ENCODE measurements around the gene ADIPOQ. TPM values are rescaled to one million over a fixed set of nuclear protein-coding genes. Genes with fewer than 3 reads are reported as not detected.
"Not testable (repeated sequence)": the region's sequence is repeated elsewhere in the genome, so short reads cannot be mapped to it uniquely, and the experiment has no call there.

ADIPOQ gene
- total RNA-seq, 1 experiment from 2014 or later = not detected

- no TSS peak for BruUV-seq (replicated peaks)
- intact Hi-C loops (cut with micrococcal nuclease; ENCODE audit: unreplicated experiment) (no loop called here), in situ Hi-C loops (cut with HindIII; ENCODE audit: low pct_unique_long_range_greater_than_20kb, low sequenced_read_pairs) (no loop called here)
Measured at GRCh38 chr3:186857743-186858142, 15.2 kb downstream of the ADIPOQ start.

GRCh38 chr3:186865215-186865853, 22.8 kb downstream of the ADIPOQ start:
- H3K36me3 ChIP-seq (ENCODE audit: control insufficient read depth, insufficient read depth, low read length); H3K27ac ChIP-seq (ENCODE audit: low read length); CTCF ChIA-PET; intact Hi-C loops (cut with micrococcal nuclease; ENCODE audit: unreplicated experiment); H3K27me3 ChIP-seq (ENCODE audit: control insufficient read depth, insufficient read depth, low read length); ATAC-seq; H3K4me3 ChIP-seq (ENCODE audit: low read depth in 2 of 2, low read length in 2 of 2); H3K9me3 ChIP-seq (ENCODE audit: control insufficient read depth, insufficient read depth, low read depth, low read length); DNase-seq (ENCODE audit: low read depth, low spot score); BruUV-seq (replicated peaks); H3K4me1 ChIP-seq (ENCODE audit: control insufficient read depth, insufficient read depth, low read length); POLR2A ChIA-PET; in situ Hi-C loops (cut with HindIII; ENCODE audit: low pct_unique_long_range_greater_than_20kb, low sequenced_read_pairs): not testable (repeated sequence)

More at GRCh38 chr3:186857743-186858142, 15.2 kb downstream of the ADIPOQ start:
- no peak for DNase-seq (ENCODE audit: low read depth, low spot score)
- Histone ChIP-seq H3K4me3 (ENCODE audit: low read depth in 2 of 2, low read length in 2 of 2) (no peak overlapping the region), H3K27ac (ENCODE audit: low read length) (no peak overlapping the region), H3K9me3 (ENCODE audit: control insufficient read depth, insufficient read depth, low read depth, low read length) (no peaks in the 10 kb centered on the region), H3K36me3 (ENCODE audit: control insufficient read depth, insufficient read depth, low read length) (no peaks in the 10 kb centered on the region), H3K27me3 (ENCODE audit: control insufficient read depth, insufficient read depth, low read length) (no peaks in the 10 kb centered on the region), H3K4me1 (ENCODE audit: control insufficient read depth, insufficient read depth, low read length) (no peaks in the 10 kb centered on the region; the same call in 1 of the 2 replicates)
- POLR2A ChIA-PET = no interaction called here
- no peak for ATAC-seq
- no peak for TF ChIP-seq SIN3A (IDR thresholded peaks at IDR 0.05; ENCODE audit: borderline replicate concordance, insufficient read depth, low read depth, low read length)
- no peak for TF ChIP-seq TCF7L2 (IDR thresholded peaks at IDR 0.05; ENCODE audit: low read depth, low read length)
- TF ChIP-seq REST (IDR thresholded peaks at IDR 0.05; ENCODE audit: insufficient read depth in 1 of 2, low read depth in 2 of 2, low read length in 1 of 2) = no peak
- no peak for TF ChIP-seq POLR2AphosphoS5 (IDR thresholded peaks at IDR 0.05; ENCODE audit: low read depth, low read length)
- TF ChIP-seq, protein P1, sequence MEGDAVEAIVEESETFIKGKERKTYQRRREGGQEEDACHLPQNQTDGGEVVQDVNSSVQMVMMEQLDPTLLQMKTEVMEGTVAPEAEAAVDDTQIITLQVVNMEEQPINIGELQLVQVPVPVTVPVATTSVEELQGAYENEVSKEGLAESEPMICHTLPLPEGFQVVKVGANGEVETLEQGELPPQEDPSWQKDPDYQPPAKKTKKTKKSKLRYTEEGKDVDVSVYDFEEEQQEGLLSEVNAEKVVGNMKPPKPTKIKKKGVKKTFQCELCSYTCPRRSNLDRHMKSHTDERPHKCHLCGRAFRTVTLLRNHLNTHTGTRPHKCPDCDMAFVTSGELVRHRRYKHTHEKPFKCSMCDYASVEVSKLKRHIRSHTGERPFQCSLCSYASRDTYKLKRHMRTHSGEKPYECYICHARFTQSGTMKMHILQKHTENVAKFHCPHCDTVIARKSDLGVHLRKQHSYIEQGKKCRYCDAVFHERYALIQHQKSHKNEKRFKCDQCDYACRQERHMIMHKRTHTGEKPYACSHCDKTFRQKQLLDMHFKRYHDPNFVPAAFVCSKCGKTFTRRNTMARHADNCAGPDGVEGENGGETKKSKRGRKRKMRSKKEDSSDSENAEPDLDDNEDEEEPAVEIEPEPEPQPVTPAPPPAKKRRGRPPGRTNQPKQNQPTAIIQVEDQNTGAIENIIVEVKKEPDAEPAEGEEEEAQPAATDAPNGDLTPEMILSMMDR (IDR thresholded peaks at IDR 0.05) = no peak
- CTCF ChIA-PET = no interaction called here

DNA sequence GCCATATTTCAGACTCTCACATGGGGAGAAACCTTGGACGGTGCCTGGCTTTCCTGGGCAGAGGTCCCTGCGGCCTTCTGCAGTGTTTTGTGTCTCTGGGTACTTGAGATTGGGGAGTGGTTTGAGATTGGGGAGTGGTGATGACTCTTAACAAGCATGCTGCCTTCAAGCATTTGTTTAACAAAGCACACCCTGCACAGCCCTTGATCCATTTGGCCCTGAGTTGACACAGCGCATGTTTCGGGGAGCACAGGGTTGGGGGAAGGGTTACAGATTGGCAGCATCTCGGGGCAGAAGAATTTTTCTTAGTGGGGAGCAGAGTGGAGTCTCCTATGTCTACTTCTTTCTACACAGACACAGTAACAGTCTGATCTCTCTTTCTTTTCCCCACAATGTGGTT, 23.6 kb downstream of the ADIPOQ start:
- in situ Hi-C loops (cut with HindIII; ENCODE audit: low pct_unique_long_range_greater_than_20kb, low sequenced_read_pairs); H3K36me3 ChIP-seq (ENCODE audit: control insufficient read depth, insufficient read depth, low read length); ATAC-seq: not testable (repeated sequence)

More for the DNA sequence above, 23.6 kb downstream of the ADIPOQ start:
- CTCF ChIA-PET; H3K4me3 ChIP-seq (ENCODE audit: low read depth in 2 of 2, low read length in 2 of 2); H3K9me3 ChIP-seq (ENCODE audit: control insufficient read depth, insufficient read depth, low read depth, low read length); DNase-seq (ENCODE audit: low read depth, low spot score); H3K4me1 ChIP-seq (ENCODE audit: control insufficient read depth, insufficient read depth, low read length); intact Hi-C loops (cut with micrococcal nuclease; ENCODE audit: unreplicated experiment); POLR2A ChIA-PET; H3K27ac ChIP-seq (ENCODE audit: low read length); H3K27me3 ChIP-seq (ENCODE audit: control insufficient read depth, insufficient read depth, low read length); BruUV-seq (replicated peaks): not testable (repeated sequence)

Data from Panc1 (cell line).